Superior temporal gyrus (tissue), 1 donor: Measurements from ENCODE around the gene DLG2.

Source experiments
- DNase-seq: peaks from one replicate; pipeline ENCODE4 v3.0.0-alpha.2; 2016; ENCODE audit errors: extremely low spot score

DLG2 gene

DNA sequence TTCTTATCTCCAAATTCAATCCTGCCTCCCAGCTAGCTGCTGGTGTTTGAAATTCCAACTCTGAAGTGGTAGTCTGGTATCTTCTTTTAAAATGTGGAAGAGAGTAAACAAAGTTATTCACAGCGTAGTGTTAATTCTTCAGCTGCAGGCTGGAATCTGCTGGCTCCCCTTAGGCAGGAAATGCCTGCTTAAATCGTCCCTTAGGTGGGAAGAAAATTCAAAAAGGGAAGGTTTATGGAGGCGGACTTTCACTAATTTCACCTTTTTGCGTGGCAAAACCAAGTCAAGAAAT is 1901.9 kb downstream of the DLG2 start:
- peak; percentile 36 for DNase-seq

- DNase-seq, result peak; percentile 65
Measured at GRCh38 chr11:83723999-83724398, 1903.1 kb downstream of the DLG2 start.

- DNase-seq, result no peak
Measured at GRCh38 chr11:83722392-83723119, 1904.6 kb downstream of the DLG2 start.

- no peak for DNase-seq
Measured at GRCh38 chr11:83721263-83721662, 1905.9 kb downstream of the DLG2 start.

DNA sequence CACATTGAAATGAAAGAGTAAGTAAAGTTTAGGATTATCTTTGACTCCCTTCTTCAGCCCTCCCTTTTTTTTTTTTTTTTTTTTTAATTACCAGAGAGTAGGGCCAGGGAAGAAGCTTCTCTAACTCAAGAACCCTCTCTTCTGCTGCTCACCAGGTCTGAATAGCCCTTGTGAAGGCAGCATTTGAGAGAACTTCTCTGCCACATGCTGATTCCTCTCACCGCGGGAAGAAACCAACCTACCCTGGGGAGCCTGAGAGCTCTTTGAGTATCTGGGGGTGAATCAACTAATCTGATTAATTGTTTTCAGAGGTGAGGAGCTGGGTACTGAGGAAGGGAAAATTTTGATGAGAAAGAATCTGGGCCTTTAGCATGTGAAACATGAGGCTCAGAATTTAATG is 1906.5 kb downstream of the DLG2 start:
- no peak for DNase-seq

- no peak for DNase-seq
Measured at GRCh38 chr11:83717537-83717936, 1909.6 kb downstream of the DLG2 start.

DNA sequence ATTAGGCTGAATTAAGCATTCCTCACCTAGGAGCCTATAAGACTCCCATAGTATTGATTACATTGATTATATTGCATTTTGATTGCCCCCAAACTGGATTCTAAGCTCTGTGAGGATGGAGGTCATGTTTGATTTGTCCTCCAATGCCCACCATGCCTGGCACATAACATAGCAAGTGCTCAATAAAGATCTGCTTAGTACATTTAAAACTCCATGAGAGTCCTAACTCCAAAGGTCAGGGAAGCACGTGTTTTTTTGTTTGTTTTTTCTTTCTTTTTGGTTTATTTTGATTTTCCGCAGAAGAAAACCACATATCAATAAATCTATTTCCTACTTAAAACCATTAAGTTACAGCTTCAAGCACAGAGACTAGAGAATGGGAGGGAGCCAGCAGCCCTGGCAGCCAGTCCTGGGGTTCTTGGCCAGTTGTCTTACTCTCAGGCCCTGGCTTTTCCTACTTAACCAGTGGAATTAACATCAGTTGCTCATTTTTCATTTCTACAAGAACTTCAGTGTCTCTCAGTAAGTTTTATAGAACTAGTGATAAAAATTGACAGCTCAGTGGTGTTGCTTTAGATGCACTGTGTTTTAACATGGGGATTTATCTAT is 1911.1 kb downstream of the DLG2 start:
- no peak for DNase-seq

DNA sequence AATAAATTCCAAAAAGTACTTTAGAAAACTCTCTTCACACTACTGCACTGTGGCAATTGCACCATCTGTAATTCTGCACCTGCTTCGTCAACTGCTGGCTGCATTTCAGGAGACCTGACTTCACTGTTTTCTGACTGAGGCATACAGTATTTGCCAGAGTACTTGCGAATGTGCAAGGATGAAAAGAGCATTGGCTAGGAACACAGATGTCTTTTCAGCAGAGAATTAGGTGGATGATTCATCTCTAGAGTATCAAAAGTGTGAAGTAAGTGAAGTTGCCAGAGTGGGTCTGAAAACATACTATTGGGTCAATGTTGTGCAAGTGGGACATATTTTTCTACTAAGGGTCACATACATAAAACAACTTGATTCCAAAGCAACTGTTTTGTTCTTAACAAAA is 1913.4 kb downstream of the DLG2 start:
- peak; percentile 76 for DNase-seq

GRCh38 chr11:83711106-83711527 is 1916.0 kb downstream of the DLG2 start:
- no peak for DNase-seq

GRCh38 chr11:83709434-83709833 is 1917.7 kb downstream of the DLG2 start:
- DNase-seq, result no peak

DNA sequence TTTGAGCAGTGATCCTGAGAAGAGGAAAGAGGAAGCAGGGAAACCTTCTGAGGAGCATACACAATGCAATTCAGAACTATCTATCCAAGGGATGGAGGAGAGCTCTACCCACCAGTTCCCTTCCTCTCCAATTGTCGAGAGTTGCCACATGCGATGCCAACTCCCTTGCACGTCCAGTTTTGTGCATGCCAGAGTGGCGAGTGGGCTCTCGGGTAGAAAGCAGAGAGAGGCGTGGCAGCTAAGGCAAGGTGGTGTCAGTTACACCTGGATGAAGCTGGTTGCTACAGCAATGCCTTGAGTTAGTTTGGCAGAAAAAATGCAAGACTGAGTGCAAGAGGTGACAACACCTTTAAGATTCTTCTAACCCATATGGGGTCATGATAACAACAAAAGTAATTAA is 1920.6 kb downstream of the DLG2 start:
- DNase-seq, result no peak

DNA sequence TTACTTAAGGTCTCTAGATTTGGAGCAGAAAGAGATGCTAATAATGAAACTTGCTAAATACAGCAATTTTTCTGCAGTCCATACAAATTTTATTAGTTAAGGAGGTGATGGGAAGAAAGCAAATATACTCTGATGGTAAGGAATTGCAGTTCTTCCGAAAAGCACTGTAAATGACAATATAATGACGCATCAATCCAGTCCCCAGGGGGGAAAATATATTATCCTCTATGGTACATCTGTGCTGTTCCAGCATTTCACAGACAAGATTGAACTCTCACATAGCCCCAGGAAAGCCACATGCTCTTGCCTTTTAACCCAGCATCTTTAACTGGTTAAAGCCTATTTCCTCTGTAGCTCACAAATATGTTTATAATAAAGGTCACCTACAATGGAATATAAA is 1924.3 kb downstream of the DLG2 start:
- DNase-seq, result no peak

DNA sequence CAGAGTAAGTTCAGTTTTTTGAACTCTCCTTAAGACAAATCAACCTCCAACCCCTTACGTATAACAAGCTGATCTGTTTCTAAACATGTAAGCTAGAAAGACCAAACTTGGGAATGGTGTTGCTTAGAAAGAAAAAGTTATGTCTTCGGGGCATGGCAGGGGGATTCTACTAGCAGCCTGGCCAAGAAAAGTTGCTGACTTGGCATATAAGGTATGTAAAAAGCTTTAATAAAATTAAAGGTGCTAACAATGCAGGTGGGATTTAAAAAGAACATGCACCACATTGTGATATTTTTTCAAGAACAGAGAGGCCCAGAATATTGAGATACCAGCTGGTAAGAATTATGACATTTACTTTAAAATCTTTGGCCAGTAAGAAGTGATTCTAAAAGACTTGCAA is 1929.6 kb downstream of the DLG2 start:
- DNase-seq, result no peak

DNA sequence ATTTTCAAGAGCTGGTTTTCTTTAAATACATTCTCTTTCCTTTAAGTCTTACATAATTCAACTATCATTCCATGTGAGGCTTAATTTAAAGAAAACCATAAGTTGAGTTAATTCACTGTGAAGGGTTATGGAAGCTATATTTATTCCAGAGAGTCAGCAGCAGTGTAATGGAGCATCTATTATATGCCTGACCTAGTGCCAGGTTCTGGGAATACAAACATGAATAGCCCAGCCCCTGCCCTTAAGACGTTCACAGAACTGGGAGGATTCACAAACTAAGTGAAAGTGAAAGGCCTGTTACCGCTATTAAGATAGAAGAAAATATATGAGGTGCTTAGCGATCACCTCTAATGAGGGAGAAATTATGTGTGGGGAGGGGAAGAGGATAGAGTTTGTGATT is 1932.1 kb downstream of the DLG2 start:
- no peak for DNase-seq

DNA sequence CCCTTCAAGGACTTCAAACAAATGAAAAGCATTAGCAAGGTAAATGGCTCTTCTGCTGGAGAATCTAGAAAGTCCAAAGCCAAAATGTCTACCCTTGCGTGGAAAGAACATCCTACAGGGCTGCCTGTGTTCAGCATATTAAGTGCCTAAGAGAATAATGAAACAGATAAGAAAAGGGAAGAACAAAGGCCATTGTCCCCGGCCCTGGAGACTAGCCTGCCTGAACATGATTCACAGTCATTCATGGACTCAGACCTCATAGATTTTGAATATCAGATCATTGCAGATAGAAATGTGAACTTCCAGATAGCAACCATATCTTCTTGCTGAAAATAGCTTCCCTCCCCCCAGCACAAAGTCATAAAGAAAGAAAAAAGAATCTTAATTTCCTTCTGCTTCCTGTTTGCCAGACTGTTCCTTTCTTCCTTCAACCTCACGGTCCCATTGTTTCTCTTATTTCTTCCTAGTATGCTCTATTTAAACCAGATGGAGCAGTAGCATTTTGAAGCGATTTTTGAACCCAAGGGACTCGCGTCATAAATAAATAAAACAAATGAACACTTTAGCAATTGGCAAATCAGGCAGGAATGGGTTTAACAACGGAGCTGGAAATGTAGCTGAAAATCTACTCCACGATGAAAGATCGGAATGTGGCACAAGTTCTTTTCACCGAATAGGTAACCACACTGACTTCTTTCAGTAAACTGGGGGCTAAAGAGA is 1932.8 kb downstream of the DLG2 start:
- peak; percentile 77 for DNase-seq

GRCh38 chr11:83693306-83693992 is 1933.7 kb downstream of the DLG2 start:
- no peak for DNase-seq

- no peak for DNase-seq
Measured at GRCh38 chr11:83692675-83693074, 1934.5 kb downstream of the DLG2 start.

- no peak for DNase-seq
Measured at GRCh38 chr11:83691451-83691950, 1935.6 kb downstream of the DLG2 start.

- DNase-seq, result no peak
Measured at GRCh38 chr11:83689144-83689780, 1937.9 kb downstream of the DLG2 start.

DNA sequence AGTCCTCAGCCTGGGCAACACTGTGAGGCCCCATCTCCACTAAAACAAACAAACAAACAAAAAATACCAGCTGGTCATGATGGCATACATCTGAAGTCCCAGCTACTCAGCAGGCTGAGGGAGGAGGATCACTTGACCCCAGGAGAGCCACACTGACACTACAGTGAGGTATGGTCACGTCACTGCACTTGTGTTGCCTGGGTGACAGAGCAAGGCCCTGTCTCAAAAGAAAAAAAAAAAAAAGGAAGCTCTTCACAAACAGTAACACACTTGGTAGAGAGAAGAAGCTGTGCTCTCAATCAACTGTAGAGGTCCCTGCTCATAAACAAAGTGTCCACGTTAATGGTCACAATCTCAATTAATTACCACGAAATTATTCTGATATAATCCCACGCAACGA is 1939.4 kb downstream of the DLG2 start:
- DNase-seq, result no peak

GRCh38 chr11:83685730-83686129 is 1941.4 kb downstream of the DLG2 start:
- DNase-seq, result no peak

DNA sequence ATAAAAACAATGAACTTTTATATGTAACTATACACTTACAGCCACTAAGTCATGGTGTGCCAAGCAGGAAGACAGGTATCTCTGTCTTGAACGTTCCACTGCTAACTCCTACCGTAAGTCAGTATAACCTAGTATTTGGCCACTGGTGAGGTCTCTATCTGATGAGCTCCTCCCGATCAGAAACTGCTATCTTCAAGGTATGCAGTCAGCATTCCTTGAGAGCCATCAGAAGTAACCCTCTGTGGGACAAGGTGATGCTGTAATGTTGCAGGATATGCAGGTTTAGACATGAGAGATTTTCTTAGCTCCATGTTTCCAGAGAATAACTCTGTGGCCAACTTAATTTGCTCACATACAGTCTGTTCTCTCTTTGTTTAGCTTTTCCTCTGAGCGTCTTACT is 1943.1 kb downstream of the DLG2 start:
- no peak for DNase-seq
